Kasumi-1 (cell line): ENCODE results near the gene EIF4E2.
"Not testable (repeated sequence)": the region's sequence is repeated elsewhere in the genome, so short reads cannot be mapped to it uniquely, and the experiment has no call there.

Source experiments
- DNase-seq, 2 experiments: peaks; one replicate each; lab custom pipeline; 2025; lab: John Stamatoyannopoulos, UW

Gene EIF4E2

DNA sequence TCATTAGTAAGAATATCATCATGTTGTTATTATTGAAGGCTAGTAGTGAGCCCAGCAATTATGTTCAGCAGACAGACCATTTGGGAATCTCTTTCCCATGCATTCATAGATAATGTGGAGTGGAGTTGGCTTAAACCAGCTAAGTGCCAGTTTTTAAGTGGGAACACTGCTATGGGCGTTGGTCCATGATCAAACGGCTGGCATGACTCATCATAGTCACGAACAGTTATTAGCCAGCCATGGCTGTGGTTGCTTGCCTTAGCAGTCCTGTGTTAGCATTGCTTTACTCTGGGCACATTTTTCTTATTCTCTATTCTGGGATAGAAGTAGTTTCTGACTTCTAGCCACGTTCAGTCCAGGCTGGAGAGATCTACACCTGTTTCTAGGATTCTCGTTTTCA is 17.7 kb downstream of the EIF4E2 start:
- DNase-seq, result no peak

DNA sequence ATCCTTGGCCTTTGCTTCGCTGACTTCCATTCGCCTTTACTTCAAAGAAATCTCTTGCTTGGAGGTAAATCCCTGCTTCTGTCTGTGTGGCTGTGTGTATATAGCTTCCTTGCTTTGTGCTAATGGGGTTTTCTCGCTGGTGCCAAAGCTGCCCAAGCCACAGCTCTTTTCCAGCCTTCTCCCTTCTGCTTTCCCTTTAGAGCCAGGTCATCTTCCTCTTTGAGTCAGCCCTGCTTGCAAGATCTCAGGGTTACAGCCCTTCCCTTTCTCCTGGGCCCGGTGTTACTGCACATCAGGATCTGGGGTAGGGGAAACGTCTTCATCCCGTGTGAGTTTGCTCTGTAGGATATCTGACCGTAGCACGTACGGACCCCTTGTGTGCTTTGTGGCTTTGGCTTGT is 19.1 kb downstream of the EIF4E2 start:
- no peak for DNase-seq

DNA sequence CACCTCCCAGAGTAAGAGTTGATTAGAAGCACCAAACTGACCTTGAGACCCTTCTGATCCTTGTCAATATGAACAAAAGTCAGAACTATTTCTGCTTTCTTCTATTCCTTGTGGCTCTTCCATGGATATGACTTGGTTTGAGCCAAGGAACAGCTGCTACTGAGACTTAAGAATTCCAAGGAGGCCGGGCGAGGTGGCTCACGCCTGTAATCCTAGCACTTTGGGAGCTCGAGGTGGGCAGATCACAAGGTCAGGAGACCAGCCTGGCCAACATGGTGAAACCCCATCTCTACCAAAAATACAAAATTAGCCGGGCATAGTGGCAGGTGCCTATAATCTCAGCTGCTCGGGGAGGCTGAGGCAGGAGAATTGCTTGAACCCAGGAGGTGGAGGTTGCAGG is 20.0 kb downstream of the EIF4E2 start:
- not testable (repeated sequence) for DNase-seq

DNA sequence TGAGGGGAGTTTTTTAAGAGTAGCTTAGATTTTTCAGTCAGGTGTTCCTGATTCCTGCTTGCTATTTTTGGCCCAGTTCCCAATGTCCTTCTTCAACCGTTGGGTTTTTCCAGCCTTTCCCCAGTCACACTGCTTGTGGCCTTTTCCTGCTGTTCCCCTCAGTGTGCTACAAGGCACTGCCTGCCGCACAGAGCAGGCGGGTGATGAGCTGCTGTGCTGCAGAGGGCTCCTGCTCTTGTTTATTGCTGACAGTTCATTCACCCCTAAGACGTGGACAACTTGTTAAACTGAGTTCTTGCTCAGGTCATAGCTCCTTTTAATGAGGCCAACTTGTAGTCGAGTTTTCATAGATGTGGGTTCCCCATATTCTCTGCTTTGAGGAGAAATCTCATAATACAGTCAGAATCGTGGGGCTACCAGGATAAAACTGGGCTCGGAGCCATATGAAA is 20.6 kb downstream of the EIF4E2 start:
- DNase-seq, result no peak

DNA sequence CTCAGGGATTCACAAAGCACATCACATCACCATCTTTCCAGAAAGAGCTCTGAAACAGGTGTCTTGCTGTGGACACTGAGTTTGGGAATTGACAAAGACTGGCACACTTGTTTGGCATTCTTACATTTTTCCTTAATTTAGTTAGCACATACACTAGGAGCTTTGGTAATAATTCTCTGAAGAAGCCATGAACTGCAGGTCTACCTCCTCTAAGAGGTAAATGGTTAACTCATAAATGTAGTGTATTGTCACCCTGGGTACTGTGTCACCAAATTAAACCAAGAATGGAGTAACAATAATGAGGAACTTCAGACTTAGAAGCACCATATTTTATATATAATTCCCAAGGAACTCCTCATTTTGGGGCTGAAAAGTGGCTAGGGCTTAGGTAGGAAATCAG is 22.6 kb downstream of the EIF4E2 start:
- DNase-seq, result no peak

DNA sequence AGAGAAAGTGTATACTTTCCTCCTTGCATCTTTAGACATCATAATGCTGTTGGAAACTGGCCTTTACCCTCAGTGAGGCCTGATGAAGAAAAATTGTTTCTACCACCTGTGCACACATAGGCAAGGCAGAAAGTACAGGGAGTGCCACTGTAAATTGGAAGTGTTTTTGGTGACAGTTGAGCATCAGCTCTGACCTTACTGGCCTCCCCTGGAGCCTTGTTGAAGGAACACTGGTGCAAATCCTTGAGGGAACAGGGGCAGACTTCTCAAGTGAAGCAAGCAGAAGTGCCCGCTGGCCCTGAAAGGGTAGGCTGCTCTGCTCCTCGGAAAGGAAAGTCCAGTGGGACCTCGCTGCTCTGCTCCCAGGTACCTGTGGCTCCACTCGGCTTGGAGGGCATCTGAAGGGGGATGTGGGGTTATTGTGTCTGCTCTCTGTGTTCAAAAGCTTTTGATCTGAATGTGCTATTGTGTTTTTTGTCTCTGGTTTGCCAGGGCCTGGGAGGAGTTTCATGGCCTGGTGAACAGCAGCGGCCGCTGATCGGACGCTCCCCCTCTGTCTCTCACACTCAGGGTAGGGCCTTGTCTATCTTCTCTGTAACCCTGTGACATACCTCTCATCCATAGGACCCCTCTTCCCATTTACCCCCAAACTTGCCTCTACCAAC is 23.4 kb downstream of the EIF4E2 start:
- no peak for DNase-seq

DNA sequence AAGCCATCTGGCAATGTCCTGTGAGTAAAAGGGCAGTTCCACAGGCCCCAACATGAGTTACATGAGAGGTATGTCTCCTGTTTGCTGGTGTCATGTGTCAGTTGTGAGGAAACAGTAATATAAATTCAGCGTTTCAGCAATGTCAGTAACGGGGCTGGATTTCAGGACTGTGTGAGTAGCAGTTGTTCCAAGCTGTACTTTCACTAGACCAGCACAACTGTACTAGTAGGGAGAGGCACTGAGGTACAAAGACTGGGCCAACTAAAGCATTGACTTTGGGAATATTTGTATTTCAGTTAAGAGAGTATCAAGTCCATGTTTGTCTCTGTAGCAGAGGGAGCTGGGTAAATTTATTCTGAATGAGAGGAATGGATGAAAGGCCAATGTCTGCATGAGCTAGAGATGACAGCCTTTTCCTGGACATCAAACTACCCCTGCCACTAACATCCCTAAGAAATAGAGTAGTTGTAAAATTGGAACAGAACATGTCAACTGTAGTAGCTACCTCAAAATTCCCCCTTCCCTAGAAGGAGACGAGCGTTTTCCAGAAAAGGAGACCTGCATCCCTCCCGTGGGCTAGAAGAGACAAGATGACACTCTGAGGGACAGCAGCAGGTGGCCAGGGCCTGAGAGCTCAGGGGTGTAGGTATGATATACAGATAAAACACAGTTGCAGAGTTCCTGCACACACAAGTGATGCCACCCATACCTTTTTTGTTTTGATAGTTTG is 24.4 kb downstream of the EIF4E2 start:
- DNase-seq, result no peak

DNA sequence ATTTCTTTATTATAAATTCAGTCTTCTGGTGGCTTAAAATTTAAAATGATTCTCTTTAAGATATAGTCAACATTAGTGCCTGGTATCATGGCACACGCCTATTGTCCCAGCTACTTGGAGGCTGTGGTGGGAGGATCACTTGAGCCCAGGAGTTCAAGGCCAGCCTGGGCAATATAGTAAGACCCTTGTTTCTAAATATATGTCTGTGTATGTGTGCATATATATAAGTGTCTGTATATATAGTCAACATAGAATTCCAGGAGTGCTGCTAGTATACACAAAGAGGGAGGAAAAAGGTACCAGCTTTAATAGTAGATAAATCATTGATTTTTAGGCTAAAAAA is 24.9 kb downstream of the EIF4E2 start:
- no peak for DNase-seq

DNA sequence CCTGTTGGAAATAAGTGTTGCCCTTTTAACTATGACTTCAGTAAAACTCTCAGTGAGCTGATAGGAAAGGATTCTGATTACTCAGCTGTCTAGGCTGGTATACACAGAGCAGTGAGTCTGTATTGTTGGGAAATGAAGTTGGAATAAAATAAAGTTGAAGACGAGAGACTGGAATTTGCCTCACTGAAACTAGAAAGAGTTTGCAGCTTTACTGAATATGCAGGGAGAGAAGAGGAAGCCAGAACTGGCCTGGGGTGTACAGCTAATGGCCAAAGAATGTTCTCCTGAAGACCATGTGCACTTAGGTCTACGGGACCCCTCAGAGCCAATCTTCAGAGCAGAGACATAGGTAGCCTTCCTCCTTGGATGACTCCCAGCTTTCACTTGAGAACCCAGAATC is 26.5 kb downstream of the EIF4E2 start:
- no peak for DNase-seq

DNA sequence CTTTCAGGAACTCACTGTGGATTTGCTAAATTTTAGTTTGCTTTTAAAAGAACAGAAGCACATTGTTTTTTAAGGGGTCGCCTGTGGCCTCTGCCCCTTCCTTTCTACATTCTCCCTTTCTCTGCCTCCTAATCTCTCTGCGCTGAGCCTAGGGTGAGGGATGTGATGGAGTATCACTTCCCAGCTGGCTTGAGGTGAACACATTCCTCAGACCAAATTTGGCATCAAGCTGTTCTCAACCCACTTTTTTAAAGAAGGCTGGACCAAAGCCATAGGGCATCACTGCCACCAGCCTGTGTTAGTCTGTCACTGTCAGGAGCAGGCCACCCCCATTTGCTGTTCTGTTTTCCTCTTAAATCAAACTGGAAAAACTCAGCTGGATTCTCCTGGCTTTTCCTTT is 27.4 kb downstream of the EIF4E2 start:
- no peak for DNase-seq

DNA sequence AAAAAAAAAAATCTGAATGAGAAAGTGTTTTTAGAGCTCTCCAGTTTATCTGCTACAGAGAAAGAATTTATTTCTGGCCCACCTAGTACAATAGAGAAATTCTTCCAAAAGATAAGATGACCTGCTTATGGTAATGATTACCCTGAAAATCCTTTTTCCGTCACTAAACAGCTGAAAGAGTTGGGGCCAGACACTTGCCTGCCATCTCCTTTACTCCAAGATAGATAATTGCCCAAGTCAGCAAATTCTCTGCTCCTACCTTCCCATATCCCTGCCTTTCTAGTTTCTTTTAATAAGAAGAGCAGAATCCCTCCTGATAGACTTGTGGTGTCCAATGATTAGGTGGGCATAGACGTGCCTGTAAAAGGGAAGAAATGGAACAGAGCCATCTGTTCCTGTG is 28.1 kb downstream of the EIF4E2 start:
- no peak for DNase-seq

DNA sequence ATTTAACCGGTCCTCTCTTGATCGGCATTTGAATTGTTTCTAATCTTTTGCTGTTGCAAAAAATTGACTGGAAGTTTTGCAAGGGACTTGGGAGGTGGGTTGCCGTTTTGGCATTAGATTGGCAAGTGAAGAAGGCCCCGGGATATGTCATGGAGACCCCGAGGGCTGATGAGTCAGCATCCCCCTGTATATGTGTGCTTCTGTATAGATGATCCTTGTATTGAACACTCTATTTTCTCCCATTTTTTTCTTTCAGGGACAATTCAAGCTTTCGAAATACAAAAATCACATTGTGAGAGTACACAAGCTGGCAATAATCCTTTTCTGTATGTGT is 30.1 kb downstream of the EIF4E2 start:
- DNase-seq, result no peak

DNA sequence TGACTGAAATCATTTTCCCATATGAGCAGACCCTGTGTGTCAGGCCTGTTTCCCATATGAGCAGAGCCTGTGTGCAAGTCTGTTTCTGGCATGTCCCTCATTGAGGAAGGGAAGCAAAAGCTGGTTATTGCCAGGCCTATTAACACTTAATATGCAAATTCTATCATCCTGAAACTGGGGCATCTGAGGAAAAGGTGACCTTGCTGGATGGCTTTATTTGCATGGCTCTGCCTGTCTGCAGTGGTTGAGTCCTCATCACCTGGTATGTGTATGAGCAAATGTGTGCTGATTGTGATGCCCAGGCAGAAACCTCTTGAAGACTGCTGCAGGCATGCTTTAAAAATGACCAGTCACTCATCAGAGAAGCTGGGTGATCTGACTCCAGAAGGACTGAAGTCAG is 31.2 kb downstream of the EIF4E2 start:
- DNase-seq, result no peak

DNA sequence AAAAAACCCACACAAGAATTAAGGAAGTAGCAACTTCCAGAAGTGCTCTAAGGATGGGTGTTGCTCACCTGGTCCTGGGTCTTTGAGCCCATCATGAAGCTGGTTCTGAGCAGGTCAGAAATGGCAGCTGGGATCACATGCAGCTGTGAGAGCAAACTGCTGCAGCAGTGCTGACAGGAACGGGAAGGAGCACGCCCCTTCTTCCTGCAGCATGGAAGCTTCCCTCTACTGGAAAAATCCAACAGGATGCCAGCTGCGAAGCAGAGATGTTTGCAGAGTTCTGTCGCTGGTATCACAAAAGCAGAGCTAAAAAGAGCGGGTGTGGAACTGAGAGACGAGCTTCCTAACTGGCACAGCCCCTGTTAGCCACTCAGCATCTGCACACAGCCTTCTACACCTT is 33.7 kb downstream of the EIF4E2 start:
- DNase-seq, result no peak

DNA sequence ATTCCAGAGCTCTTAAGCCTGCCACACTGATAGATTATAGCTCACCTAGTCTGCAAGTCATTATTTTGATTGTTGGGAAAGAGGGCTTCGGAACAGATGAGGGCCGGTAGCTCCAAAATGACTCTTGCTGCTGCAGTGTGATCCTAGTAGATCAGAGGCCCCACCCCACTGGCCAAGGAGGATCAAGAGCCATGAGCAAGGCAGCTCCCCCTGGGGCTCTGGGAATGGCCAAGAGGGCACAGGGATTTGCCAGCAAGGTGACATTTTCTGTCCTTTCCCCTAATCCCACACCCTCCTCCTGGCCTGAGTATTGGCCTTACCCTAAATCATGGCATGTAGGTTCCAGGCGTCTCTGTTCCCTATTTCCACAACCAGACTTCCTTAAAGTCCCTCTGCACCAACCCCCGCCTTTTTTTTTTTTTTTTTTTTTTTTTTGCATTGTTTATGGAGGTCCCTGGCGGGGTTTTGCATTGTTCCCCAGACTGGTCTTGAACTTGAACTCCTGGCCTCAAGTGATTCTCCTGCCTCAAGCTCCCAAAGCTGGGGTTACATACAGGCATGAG is 36.5 kb downstream of the EIF4E2 start:
- no peak for DNase-seq

DNA sequence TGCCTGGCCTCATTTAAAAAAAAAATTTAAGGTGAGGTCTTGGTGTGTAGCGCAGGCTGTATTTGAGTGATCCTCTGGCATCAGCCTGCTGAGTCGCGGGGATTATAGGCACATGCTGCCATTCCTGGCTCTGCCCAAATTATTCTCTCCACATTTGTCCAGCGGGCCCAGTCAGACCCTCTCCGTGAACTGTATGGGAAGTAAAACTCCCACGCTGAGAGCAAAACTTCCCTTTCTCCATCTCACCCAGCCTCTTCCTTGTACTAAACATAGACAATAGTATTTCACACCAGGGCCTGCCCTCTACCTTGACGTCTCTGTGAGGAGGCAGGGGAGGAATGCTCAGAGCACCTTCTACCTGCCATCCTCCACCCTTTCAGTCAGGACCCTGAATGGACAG is 37.0 kb downstream of the EIF4E2 start:
- DNase-seq, result no peak

DNA sequence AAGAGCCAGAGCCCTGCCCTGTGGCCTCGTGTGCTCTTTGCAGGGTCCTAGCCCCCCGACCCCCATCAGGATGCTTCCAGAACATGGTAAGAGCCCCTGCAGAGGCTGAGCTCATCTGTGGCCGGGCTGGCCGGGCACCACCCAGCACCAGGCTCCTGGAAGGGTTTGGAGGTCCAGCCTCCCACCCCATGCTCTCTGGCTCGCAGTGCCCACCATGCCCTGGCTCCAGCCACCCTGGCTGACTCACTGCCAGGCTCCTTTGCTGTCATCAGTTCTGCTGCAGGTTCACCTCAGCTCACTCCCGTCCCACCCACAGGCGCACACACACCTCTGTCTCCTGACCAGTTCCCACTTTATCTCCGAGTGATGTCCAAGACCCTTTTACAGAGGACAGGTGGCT is 37.5 kb downstream of the EIF4E2 start:
- DNase-seq, result no peak

DNA sequence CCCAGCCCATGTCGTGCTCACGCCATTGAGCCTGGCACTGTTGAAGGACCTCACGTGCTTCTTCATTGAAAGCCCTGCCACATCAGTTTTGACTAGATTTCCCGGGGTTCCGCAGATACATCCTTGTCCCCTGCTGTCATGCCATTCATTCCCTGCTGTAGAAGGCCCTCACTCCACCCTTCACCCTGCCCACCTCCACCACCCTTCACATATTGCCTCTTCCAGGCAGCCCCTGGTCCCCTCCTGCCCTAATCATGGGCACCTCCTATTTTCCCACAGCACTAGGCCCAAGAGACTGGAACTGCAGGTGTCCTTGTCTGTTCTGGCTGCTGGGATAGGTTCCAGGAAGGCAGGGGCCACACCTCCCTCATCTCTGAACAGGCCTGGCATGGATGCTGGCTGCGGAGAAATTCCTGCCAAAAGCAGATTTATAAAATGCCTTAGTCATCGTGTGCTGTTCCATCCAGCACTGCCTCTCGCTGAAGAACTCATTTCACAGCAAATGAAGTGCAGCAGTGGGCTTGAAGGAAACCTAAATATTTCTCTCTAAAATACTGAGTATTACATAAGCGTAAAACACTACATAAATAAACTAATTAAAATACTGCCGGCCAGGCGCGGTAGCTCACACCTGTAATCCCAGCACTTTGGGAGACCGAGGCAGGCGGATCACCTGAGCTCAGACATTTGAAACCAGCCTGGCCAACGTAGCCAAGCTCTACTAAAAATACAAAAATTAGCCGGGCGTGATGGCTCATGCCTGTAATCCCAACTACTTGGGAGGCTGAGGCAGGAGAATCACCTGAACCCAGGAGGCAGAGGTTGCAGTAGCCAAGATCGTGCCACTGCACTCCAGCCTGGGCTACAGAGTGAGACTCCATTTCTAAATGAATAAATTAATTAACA is 38.4 kb downstream of the EIF4E2 start:
- DNase-seq, result no peak

DNA sequence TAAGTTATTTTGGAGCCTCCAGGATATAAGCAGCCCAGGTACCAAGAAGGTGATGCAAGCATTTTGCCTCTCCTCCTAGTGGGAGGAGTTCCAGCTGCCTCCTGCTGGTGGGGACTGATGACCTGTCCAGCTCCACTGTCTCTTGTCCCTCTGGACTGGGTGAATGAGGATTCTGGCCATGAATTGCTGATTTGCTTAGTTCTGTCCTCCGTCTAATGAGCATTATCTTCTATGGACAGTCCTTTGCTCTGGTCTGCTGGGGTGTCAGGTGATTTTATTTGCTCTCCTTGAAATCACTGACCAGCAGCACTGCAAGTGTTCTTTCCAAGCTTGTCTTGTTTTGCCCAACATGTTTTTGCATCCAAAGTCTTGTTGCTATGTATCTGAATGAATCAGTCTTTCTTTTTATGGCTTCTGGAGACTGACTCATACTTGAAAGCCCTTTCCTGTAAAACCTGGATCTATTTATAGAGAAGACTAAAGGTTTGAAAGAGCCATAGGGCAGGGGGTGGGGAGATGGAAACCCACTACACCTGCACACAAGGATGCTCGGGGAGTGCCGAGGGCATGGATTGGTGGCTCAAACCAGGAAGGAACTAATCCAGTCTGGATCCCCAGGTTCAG is 42.4 kb downstream of the EIF4E2 start:
- no peak for DNase-seq

DNA sequence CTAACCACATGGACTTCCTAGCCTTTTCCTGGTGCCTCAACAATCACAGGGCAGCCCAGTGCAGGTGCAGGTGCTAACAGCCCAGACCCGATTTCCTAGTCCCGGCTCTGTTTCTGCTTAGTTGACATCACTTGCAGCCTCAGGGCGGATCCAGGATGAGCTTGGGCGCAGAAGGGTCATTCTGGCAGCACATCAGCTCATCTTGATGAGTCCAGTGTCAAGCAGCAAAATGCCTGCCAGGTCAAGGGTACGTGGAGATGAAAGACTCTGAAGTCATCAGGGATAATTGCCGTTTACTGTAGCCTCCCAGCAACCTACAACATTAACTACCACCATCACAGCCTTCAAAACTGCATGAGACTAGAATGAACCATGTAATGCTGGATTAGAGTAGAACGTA is 43.5 kb downstream of the EIF4E2 start:
- DNase-seq, result no peak

DNA sequence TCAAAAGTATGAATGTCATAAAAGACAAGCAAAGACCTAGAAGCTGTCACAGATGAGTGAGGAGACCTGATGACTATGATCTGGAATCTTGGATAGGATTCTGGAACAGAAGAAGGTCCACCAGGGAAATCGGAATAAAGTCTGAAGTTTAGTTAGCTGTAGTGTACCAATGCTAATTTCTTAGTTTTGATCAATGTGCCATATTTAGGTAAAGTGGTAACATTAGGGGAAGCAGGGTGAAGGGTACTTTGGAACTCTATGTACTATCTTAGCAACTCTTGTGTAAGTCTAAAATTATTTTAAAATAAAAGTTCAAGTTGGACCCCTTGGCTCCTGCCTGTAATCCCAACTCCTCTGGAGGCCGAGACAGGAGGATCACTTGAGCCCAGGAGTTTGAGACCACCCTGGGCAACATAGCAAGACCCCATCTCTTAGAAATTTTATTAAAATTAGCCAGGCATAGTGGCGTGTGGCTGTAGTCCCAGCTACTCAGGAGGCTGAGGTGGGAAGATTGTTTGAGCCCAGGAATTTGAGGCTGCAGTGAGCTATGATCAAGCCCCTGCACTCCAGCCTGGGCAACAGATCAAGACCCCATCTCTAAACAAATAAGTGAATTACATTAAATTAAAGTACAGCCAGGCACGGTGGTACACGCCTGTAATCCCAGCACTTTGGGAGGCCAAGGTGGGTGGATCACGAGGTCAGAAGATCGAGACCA is 47.0 kb downstream of the EIF4E2 start:
- no peak for DNase-seq

DNA sequence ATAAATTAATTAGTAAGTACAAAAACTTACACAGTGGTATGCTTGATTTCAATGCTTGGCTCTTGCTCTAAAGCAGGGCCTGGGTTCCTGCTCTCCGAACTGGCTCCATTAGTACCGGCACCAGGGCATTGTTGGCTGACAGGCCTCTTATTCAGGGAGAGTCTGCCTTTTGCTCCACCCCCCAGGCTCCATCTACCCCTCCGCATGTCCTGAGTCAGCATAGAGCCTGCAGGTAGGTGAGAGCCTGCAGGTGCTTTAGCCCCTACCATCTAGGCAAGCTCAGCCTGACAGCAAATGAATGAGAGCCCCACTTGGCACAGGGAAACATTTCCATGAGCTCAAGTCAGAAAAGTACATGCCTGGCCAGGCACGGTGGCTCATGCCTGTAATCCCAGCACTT is 47.8 kb downstream of the EIF4E2 start:
- DNase-seq, result no peak
